GM21360 (cell line): ENCODE data around the gene HBZ.
"Not testable (repeated sequence)": the region's sequence is repeated elsewhere in the genome, so short reads cannot be mapped to it uniquely, and the experiment has no call there.

Source experiments
- ATAC-seq: cut with Tn5 transposase; IDR thresholded peaks from one replicate; pipeline ENCODE4 v1.9.1; 2021; ENCODE audit warnings: mild to moderate bottlenecking, moderate library complexity; ENCODE audit not compliant: unreplicated experiment

The HBZ gene

GRCh38 chr16:177981-178667, 25.7 kb downstream of the HBZ start:
- no peak for ATAC-seq

DNA sequence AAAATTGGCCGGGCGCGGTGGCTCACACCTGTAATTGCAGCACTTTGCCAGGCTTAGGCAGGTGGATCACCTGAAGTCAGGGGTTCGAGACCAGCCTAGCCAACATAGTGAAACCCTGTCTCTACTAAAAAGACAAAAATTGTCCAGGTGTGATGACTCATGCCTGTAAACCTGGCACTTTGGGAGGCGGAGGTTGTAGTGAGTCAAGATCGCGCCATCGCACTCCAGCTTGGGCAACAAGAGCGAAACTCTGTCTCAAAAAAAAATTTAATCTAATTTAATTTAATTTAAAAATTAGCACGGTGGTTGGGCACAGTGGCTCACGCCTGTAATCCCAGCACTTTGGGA, 26.2 kb downstream of the HBZ start:
- ATAC-seq, result no peak

DNA sequence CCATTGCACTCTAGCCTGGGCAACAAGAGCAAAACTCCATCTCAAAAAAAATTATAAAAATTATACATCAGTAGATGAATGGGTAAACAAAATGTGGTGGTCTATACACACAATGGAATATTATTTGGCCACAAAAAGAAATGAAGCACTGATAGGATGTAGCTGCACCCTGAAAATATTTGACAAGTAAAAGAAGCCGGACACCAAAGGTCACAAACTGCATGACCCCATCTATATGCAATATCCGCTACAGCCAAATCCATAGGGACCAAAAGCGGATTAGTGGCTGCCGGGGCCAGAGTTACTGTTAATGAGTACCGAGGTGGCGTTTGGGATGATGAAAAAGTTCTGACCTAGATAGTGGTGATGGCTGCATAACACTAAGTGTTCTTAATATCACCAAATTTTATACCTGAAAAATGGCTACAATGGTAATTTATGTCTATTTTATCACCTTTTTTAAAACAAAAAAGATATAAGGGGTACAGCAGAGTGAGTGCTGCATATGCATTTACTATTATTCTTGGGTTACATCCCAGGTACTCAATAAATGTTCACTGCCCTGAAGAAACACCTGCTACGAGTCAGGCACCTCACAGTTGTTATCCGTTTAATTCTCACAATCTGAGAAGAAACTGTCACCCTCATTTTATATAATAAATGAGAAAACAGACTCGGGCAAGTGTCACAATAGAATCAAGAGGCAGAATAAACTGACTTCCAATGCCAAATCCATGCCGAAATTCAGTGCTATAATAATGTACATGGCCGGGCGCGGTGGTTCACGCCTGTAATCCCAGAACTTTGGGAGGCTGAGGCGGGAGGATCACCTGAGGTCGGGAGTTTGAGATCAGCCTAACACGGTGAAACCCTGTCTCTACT, 27.0 kb downstream of the HBZ start:
- no peak for ATAC-seq

- ATAC-seq, result no peak
Observed at GRCh38 chr16:180101-180675, 27.7 kb downstream of the HBZ start, which contains the start of gene HBQ1. Gene HBQ1, plus strand, starts transcription at chr16:180459. Its CDS starts 28 bp downstream, at chr16:180487.

DNA sequence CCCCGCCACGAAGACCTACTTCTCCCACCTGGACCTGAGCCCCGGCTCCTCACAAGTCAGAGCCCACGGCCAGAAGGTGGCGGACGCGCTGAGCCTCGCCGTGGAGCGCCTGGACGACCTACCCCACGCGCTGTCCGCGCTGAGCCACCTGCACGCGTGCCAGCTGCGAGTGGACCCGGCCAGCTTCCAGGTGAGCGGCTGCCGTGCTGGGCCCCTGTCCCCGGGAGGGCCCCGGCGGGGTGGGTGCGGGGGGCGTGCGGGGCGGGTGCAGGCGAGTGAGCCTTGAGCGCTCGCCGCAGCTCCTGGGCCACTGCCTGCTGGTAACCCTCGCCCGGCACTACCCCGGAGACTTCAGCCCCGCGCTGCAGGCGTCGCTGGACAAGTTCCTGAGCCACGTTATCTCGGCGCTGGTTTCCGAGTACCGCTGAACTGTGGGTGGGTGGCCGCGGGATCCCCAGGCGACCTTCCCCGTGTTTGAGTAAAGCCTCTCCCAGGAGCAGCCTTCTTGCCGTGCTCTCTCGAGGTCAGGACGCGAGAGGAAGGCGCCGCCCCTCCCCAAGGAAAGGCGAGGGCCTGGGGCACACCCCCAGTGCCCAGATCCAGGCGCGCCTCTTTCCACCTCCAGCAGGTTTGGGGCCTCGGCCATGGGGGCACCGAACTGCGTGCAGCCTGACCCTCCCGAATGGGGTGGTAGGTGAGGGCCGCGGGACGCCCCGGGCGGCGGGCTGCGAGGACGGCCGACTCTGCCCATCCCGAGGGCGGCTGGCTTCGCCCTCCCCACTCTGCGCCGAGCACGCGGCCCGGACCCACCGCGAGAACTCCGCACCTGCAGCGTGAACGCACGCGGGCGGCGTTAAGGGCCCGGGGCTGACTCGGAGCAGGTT, 28.5 kb downstream of the HBZ start:
- no peak for ATAC-seq

DNA sequence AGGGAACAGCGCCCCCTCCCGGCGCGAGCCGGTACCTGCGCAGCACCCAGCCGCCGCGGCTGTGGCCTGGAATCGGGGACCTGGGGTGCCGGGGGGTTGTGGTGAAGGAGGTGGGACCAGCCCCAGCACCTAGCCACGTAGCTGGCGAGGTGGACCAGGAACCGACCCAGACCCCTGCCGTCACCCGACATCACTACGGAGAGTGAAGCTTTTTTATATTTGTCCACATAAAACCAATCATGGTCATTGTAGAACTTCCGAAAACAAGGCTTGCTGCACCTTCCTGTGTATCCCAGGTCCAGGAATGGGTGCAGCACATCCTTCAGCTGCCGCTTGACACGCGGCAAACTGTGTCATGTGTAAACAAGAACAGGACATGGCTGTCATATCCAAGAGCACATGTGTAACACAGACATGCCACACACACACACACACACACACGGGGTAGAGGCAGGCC, 29.1 kb downstream of the HBZ start:
- no peak for ATAC-seq

DNA sequence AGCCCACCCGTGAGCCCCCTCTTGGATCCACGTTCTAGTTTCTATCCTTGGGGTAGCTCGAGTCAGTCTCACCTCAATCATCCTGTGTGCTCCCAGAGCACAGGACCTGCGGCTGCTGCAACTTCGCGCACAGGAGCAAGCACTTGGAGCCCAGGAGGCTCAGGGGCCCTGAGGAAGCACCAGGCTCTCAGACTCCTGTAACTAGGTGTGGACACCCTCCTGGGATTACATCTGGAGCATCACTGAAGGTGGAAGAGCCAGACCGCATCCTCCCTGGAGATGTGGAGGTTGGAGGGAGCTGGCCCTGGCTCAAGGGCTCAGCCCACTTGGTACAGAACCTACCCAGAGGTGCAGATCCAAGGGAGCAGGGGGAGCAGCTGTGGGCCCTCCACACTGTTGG, 30.6 kb downstream of the HBZ start:
- ATAC-seq, result no peak

- no peak for ATAC-seq
Observed at GRCh38 chr16:185213-185612, 32.8 kb downstream of the HBZ start.

GRCh38 chr16:185691-186090, 33.2 kb downstream of the HBZ start:
- no peak for ATAC-seq

DNA sequence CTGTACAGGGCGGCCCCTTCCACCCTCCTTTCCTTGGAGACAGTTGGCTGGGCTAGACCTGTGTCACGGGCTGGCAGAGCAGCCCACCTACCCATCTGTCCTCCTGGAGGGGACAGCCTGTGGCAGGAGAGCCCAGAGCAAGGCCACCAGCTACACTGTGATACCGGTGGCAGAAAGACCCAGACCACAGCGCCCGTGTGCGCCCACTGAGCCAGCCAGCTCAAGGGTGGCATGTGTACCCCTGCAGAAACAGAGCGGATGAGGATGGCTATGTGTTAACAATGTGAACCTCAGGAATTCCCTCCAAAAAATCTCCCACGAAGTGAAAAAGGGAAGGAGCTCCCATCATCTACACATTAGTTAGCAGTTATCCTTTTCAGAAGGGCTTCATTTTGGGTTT, 34.9 kb downstream of the HBZ start:
- ATAC-seq, result no peak

DNA sequence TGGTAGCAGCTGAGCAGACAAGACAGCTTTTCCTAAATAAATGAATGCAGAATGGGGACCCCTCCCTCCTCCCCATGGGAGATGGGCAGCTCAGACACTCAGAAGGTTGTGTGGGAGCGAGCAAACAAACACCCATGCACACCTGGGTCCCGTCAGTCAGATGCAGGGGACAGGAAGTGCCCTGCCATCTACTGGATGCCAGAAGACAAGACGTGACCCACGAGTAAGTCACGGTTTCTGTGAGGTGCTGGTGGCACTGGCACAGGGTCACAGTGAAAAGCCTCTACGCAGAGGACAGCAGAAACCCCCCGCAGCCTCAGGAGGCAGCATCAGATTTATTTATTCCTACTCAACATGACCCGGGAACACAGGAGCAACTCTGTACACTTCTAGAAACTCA, 36.2 kb downstream of the HBZ start:
- no peak for ATAC-seq

GRCh38 chr16:189604-190186, 37.3 kb downstream of the HBZ start:
- ATAC-seq, result no peak

DNA sequence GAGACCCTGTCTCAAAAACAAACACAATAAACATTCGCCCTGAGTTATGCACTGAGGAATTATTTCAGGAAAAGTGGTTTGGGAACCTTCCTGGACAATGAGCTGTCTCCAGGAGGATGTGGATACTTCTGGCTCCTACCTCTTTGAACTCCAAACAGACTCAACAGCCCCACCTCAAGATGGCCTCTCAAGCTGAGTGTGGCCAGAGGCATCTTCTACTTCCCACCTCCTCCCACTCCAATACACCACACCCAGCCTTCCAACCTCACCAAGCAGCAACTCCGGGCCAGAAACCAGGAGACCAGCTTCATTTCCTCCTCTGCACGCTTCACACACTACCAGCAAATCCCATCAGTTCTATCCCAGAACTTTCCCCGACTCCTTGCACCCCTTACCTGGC, 39.4 kb downstream of the HBZ start:
- no peak for ATAC-seq

DNA sequence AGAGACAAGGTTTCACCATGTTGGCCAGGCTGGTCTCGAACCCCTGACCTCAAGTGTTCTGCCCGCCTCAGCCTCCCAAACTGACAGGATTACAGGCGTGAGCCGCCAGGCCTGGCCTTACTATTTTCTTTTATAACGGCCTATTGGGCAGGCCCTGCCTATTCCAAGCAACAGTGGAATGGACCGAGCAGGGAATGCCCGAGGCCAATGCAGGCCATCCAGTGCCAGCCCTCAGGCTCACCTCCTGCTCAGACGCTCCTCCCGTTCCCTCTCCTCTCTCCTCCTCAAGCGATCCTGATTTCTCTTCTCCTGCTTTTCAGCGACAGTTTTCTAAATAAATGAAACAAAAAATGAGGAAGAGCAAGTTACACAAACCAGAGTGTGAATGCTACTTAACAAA, 40.2 kb downstream of the HBZ start:
- no peak for ATAC-seq

DNA sequence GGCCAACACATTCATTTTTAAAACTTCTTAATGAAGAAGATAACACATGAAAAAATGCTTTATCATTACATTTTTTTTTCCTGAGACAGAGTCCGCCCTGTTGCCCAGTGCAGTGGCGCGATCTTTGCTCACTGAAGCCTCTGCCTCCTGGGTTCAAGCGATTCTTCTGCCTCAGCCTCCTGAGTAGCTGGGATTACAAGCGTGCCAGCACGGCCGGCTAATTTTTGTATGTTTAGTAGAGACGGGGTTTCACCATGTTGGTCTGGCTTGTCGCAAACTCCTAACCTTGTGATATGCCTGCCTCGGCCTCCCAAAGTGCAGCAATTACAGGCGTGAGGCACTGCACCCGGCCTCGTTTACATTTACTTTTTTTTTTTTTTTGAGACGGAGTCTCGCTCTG, 41.0 kb downstream of the HBZ start:
- ATAC-seq, result no peak

- no peak for ATAC-seq
Observed at GRCh38 chr16:194516-194915, 42.1 kb downstream of the HBZ start.

DNA sequence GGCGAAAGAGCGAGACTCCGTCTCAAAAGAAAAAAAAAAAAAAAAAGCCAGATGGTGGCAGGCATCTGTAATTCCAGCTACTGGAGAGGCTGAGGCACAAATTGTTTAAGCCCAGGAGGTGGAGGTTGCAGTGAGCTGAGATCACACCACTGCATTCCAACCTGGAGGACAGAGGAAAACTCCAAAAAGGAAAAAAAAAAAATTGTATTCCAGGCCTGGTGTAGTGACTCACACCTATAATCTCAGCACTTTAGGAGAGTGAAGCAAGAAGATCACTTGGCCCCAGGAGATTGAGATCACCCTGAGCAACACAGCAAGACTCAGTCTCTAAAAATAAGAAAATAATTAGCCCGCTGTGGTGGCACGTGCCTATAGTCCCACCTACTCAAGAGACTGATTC, 47.9 kb downstream of the HBZ start:
- no peak for ATAC-seq

- no peak for ATAC-seq
Observed at GRCh38 chr16:203246-203645, 50.8 kb downstream of the HBZ start.

- ATAC-seq, result not testable (repeated sequence)
Observed at GRCh38 chr16:204046-204445, 51.6 kb downstream of the HBZ start.
